NCI-H82 treated with DMSO at 0.1 percent for 48 hours (cell line): ENCODE results near the gene MICAL2.

ENCODE experiments used
- DNase-seq: peaks from one replicate; lab custom pipeline; 2025; ENCODE audit not compliant: unreplicated experiment; lab: John Stamatoyannopoulos, UW

MICAL2 gene

GRCh38 chr11:12110201-12110713 is at the start of gene MICAL2:
TSS of gene MICAL2 (plus strand) at chr11:12110590. CDS start at chr11:12162156, 51,566 bp downstream.
- DNase-seq: peak; percentile 64

- no peak for DNase-seq
Observed at GRCh38 chr11:12061851-12062560, 48.4 kb upstream of the MICAL2 start.

GRCh38 chr11:12063251-12063650 is 47.1 kb upstream of the MICAL2 start:
- no peak for DNase-seq

- DNase-seq: no peak
Observed at GRCh38 chr11:12064136-12064953, 46.0 kb upstream of the MICAL2 start.

- no peak for DNase-seq
Observed at GRCh38 chr11:12064954-12065280, 45.5 kb upstream of the MICAL2 start.

- DNase-seq: no peak
Observed at GRCh38 chr11:12066056-12066798, 44.2 kb upstream of the MICAL2 start.

- DNase-seq: no peak
Observed at GRCh38 chr11:12066799-12067508, 43.4 kb upstream of the MICAL2 start.

GRCh38 chr11:12067796-12068357 is 42.5 kb upstream of the MICAL2 start:
- no peak for DNase-seq

- no peak for DNase-seq
Observed at GRCh38 chr11:12069066-12069676, 41.2 kb upstream of the MICAL2 start.

GRCh38 chr11:12070446-12071267 is 39.7 kb upstream of the MICAL2 start:
- no peak for DNase-seq

GRCh38 chr11:12071574-12071973 is 38.8 kb upstream of the MICAL2 start:
- DNase-seq: no peak

- no peak for DNase-seq
Observed at GRCh38 chr11:12073436-12073835, 37.0 kb upstream of the MICAL2 start.

- no peak for DNase-seq
Observed at GRCh38 chr11:12073886-12074285, 36.5 kb upstream of the MICAL2 start.

GRCh38 chr11:12074529-12075195 is 35.7 kb upstream of the MICAL2 start:
- no peak for DNase-seq

GRCh38 chr11:12075291-12075690 is 35.1 kb upstream of the MICAL2 start:
- no peak for DNase-seq

- DNase-seq: no peak
Observed at GRCh38 chr11:12075822-12076821, 34.3 kb upstream of the MICAL2 start.

- no peak for DNase-seq
Observed at GRCh38 chr11:12076840-12077534, 33.4 kb upstream of the MICAL2 start.
